Measurements from ENCODE around the gene CHST15. TPM values are rescaled to one million over a fixed set of nuclear protein-coding genes. Genes with fewer than 3 reads are reported as not detected.

The CHST15 gene
- total and polyA plus RNA-seq, 9 donors = 35.9 to 93.0 (median 52.5) TPM

- TF ChIP-seq CTCF (IDR thresholded peaks at IDR 0.05) (peak; percentile 76 to 87 (median 81)), EP300 (IDR thresholded peaks at IDR 0.05) (no peak)
- Histone ChIP-seq H3K4me3 (no peak overlapping the region), H3K27ac (no peak overlapping the region), H3K4me1 (ENCODE audit: insufficient read depth) (no peaks in the 10 kb centered on the region), H3K9me3 (no peaks in the 10 kb centered on the region), H3K36me3 (no peaks in the 10 kb centered on the region), H3K27me3 (no peaks in the 10 kb centered on the region)
- intact Hi-C loops (cut with DNase I) = loop anchor here (2.0 to 10.0 kb wide), 3 partner anchors 383 to 833 kb away; partner anchors contain the start of gene HMX3 (in 1 of the 4)
- peak; percentile 56 to 86 (median 80) for DNase-seq
- WGBS, 3 donors = 4 to 7% (median 6%) methylated on average over 19 of the region's 19 CpGs
Measured at GRCh38 chr10:123967626-123968243, 125.7 kb downstream of the CHST15 start.

- no peaks in the 10 kb centered on the region for H3K9me3 ChIP-seq
- H3K36me3 ChIP-seq = no peaks in the 10 kb centered on the region
- intact Hi-C loops (cut with DNase I) = loop anchor here in 2 of 4 donors (2.0 to 10.0 kb wide), 3 partner anchors 382 to 832 kb away; partner anchors contain the start of gene HMX3 (in 1 of the 2)
- no peak overlapping the region for H3K4me3 ChIP-seq
- TF ChIP-seq POLR2A (IDR thresholded peaks at IDR 0.05) = no peak
- TF ChIP-seq CTCF (IDR thresholded peaks at IDR 0.05) = no peak
- no peak for TF ChIP-seq EP300 (IDR thresholded peaks at IDR 0.05)
- WGBS, 3 donors = 36 to 51% (median 48%) methylated on average over 7 of the region's 7 CpGs
- H3K27ac ChIP-seq = no peak overlapping the region
- H3K4me1 ChIP-seq (ENCODE audit: insufficient read depth) = no peaks in the 10 kb centered on the region
- H3K27me3 ChIP-seq = no peaks in the 10 kb centered on the region
- no peak for DNase-seq
Measured at GRCh38 chr10:123966896-123967231, 126.5 kb downstream of the CHST15 start.

GRCh38 chr10:123965973-123966895 lies 127.2 kb downstream of the CHST15 start:
- WGBS, 3 donors = 59 to 77% (median 76%) methylated on average over 12 to 13 of the region's 13 CpGs
- no peaks in the 10 kb centered on the region for H3K4me1 ChIP-seq (ENCODE audit: insufficient read depth)
- intact Hi-C loops (cut with DNase I) = loop anchor here in 2 of 4 donors (2.0 to 10.0 kb wide), 3 partner anchors 381 to 831 kb away; partner anchors contain the start of gene HMX3 (in 1 of the 2)
- no peak for DNase-seq
- H3K9me3 ChIP-seq = no peaks in the 10 kb centered on the region
- no peaks in the 10 kb centered on the region for H3K36me3 ChIP-seq
- no peaks in the 10 kb centered on the region for H3K27me3 ChIP-seq
- TF ChIP-seq POLR2A (IDR thresholded peaks at IDR 0.05) (no peak), EP300 (IDR thresholded peaks at IDR 0.05) (no peak), CTCF (IDR thresholded peaks at IDR 0.05) (no peak)
- H3K4me3 ChIP-seq = no peak overlapping the region
- no peak overlapping the region for H3K27ac ChIP-seq

GRCh38 chr10:123964953-123965352 lies 128.4 kb downstream of the CHST15 start:
- 88 to 100% (median 89%) methylated on average over 3 of the region's 3 CpGs for WGBS, 3 donors
- no peak overlapping the region for H3K27ac ChIP-seq

More at GRCh38 chr10:123964953-123965352, 128.4 kb downstream of the CHST15 start:
- Histone ChIP-seq H3K4me3 (no peak overlapping the region), H3K36me3 (no peaks in the 10 kb centered on the region), H3K4me1 (ENCODE audit: insufficient read depth) (no peaks in the 10 kb centered on the region), H3K27me3 (no peaks in the 10 kb centered on the region), H3K9me3 (no peaks in the 10 kb centered on the region)
- DNase-seq = no peak
- intact Hi-C loops (cut with DNase I) = loop anchor here in 1 of 4 donors (10.0 kb wide), 1 partner anchor 830 kb away; the partner anchor contains the start of gene HMX3
- TF ChIP-seq CTCF (IDR thresholded peaks at IDR 0.05) (no peak), EP300 (IDR thresholded peaks at IDR 0.05) (no peak), POLR2A (IDR thresholded peaks at IDR 0.05) (no peak)

Measured in ovary (tissue), 9 donors.